ENCODE results near the gene EPS8L3. TPM values are rescaled to one million over a fixed set of nuclear protein-coding genes. Genes with fewer than 3 reads are reported as not detected.

The EPS8L3 gene
- total RNA-seq, 1 experiment from 2014 or later, result not detected

Other genes starting within 250 kb of the EPS8L3 start
- not detected for gene GPR61, start 224.1 kb downstream of the EPS8L3 start, total RNA-seq (2021; ENCODE audit: unreplicated experiment)
- 6.4 TPM for gene GNAI3, start 215.3 kb downstream of the EPS8L3 start, total RNA-seq (2021; ENCODE audit: unreplicated experiment)
- gene GNAT2, start 144.3 kb downstream of the EPS8L3 start, total RNA-seq (2021; ENCODE audit: unreplicated experiment), result 0.44 TPM
- 85.8 TPM for gene AMPD2, start 144.1 kb downstream of the EPS8L3 start, total RNA-seq (2021; ENCODE audit: unreplicated experiment)
- 22.0 TPM for gene GSTM4, start 107.8 kb downstream of the EPS8L3 start, total RNA-seq (2021; ENCODE audit: unreplicated experiment)
- gene GSTM2, start 95.9 kb downstream of the EPS8L3 start, total RNA-seq (2021; ENCODE audit: unreplicated experiment), result 10.2 TPM
- not detected for gene GSTM1, start 76.1 kb downstream of the EPS8L3 start, total RNA-seq (2021; ENCODE audit: unreplicated experiment)
- not detected for gene GSTM5, start 51.7 kb downstream of the EPS8L3 start, total RNA-seq (2021; ENCODE audit: unreplicated experiment)
- 93.1 TPM for gene GSTM3, start 22.9 kb downstream of the EPS8L3 start, total RNA-seq (2021; ENCODE audit: unreplicated experiment)
- 217 TPM for gene CSF1, start 146.9 kb upstream of the EPS8L3 start, total RNA-seq (2021; ENCODE audit: unreplicated experiment)
- gene AHCYL1, start 220.8 kb upstream of the EPS8L3 start, total RNA-seq (2021; ENCODE audit: unreplicated experiment), result 174 TPM